22Rv1 (cell line): Measurements from ENCODE around the gene LRPPRC.

ENCODE experiments used
- H3K27ac ChIP-seq: fragments of 450-650 bp; 2 replicates; pipeline ENCODE4 v1.5.1; 2017
- CTCF ChIP-seq: fragments of 450-650 bp; IDR thresholded peaks from 2 replicates; pipeline ENCODE4 v1.5.1; 2017; ENCODE audit warnings: mild to moderate bottlenecking
- ZFX ChIP-seq: fragments of 450-650 bp; IDR thresholded peaks from 2 replicates; pipeline ENCODE4 v1.6.1; 2017; ENCODE audit warnings: antibody characterized with exemption, borderline replicate concordance

LRPPRC gene

DNA sequence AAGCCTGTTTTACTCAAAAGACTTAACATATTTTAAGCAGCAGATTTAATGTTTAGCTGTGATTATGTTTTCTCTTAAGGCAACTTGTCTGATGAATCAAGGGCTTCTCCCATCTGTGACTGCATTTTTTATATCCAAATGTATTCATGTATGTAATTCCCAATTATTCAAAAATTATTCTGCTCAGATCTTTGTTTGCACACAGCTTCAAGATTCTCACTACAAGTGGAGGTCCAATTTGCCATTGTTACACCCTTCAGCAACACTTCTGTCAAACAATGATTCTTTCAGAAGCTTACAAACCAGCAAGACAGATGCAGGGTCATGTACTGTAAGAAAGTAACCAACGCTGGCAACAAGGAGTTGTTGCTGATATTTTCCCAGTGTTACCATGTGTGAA is 5.9 kb upstream of the LRPPRC start:
- H3K27ac ChIP-seq = no peak overlapping the region
- TF ChIP-seq ZFX (no peak), CTCF (no peak)

- TF ChIP-seq CTCF (no peak), ZFX (no peak)
- H3K27ac ChIP-seq = no peak overlapping the region
Measured at GRCh38 chr2:43998263-43998662, 2.5 kb upstream of the LRPPRC start.

- no peak for TF ChIP-seq CTCF
- no peak for TF ChIP-seq ZFX
Measured at GRCh38 chr2:43993437-43993836, 2.4 kb downstream of the LRPPRC start.

DNA sequence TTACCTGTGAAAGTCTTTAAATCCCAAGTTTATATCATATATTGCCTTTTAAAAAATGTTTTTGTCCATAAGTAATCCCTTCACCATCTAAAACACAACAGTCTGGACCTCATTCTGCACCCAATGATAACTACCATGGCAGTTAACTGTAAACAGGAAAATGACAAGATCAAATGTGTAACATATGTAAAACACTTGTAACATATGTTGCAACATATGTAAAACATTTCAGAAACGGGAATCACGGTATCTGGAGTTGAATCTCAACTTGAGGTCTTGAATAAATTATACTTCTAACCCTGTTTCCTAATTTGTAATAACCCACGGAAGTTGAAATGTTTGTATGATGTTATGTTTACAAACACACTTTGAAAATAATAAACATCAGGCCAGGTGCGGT is 6.2 kb downstream of the LRPPRC start:
- TF ChIP-seq ZFX (no peak), CTCF (no peak)
- no peak overlapping the region for H3K27ac ChIP-seq

More at GRCh38 chr2:43993437-43993836, 2.4 kb downstream of the LRPPRC start:
- no peak overlapping the region for H3K27ac ChIP-seq

- TF ChIP-seq ZFX (no peak), CTCF (no peak)
- no peak overlapping the region for H3K27ac ChIP-seq
Measured at GRCh38 chr2:43986600-43986999, 9.2 kb downstream of the LRPPRC start.

DNA sequence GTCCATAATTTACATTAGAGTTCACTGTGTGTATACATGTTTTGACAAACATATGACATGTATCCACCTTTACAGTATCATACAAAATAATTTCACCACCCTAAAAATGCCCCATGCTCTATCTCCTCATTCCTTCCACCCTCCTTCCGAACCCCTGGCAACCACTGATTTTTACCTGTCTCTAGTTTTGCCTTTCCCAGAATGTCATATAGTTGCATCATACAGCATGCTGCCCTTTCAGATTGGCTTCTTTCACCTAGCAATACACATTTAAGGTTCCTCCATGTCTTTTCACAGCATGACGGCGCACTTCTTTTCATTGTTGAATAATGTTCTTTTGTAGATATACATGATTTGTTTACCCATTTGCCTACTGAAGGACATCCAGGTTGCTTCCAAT is 10.4 kb downstream of the LRPPRC start:
- TF ChIP-seq ZFX (no peak), CTCF (no peak)
- no peak overlapping the region for H3K27ac ChIP-seq

- no peak overlapping the region for H3K27ac ChIP-seq
- TF ChIP-seq CTCF (no peak), ZFX (no peak)
Measured at GRCh38 chr2:43984533-43984932, 11.3 kb downstream of the LRPPRC start.
